Cardiac atrium fibroblast (primary cell): Measurements from ENCODE around the gene CFP. TPM values are rescaled to one million over a fixed set of nuclear protein-coding genes. Genes with fewer than 3 reads are reported as not detected.

Source experiments
- total RNA-seq: library from RNA; depleted of rRNA; stranded (reverse); fragments of >200 nt; gene quantifications from 2 replicates; pipeline ENCODE4 v1.2.3, GENCODE V29; 2015

Gene CFP
- 0.16 and 0.18 TPM in 2 replicates for total RNA-seq

DNA sequence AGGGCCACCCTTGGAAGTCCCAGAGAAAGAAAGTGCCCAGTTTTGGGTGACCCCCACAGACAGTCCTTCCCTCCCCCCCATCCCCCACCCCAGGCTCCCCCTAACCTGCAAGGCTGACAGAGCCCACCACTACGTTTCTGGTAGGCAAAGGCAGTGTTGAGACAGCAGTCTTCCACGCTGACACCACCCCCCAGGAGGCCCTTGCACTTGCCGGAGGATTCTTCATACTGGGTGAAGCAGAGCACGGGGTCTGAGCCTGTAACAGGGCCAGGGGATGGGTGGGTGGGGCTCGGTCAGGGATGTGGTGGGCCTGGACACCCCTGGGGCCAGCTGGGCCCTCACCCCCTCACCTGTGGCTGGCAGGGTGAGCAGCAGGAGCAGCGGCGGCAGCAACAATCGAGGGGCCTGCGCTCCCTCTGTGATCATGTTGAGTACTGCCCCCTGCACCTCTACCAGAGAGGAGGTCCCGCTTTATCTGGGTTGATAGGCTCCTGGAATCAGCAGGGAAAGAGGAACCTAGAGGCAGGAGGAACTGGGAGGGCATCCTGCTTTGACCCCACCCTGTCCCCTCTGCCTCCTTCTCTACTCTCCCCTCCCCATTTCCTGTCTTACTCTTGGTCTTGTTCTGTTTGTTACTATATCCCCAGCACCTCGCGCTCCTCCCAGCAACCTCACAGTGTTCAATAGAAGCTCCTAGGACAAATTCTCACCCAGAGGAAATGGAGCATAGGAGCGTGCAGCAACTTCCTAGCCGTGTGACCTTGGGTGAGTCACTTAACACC lies at the start of gene CFP:
TSS of gene CFP (minus strand) at position 512 of the 782 bp plus-strand sequence. CDS start at position 426, 86 bp downstream.

DNA sequence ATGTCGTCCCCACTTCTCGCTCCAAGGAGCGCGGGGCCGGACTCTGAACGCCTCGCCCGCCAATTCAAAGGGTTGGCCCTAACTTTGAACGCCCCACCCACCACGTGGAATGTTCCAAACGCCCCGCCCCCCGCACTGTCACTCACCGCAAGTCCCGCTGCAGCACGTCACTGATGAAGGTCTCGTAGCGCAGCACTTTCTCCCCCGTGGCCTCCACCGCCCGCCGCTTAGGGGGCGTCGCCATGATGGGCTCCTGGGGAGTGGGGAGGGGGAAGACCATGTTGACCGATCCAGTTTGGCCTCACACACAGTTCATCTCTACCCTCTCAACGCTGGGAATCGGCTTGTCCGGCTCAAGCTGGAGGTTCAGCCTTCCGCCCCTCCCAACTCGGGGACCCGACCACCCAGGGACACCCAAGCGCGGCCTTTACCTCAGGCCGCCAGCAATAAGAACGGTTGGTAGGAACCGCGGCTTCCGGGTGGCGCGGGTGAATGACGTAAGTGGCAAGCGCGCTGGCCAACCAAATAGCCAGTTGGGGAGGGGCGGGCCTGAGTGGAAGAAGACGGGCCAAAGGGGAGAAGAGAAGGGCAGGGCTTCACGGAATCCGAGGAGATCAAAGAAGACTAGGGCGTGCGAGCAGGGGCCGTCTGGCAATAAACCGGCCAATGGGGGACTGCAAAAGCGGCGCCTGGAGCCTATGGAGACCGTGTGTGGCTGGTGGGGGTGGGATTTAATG lies 29.1 kb upstream of the CFP start, which contains the start of gene UXT:
TSS of gene UXT (minus strand) at position 497 of the 737 bp plus-strand sequence. CDS start at position 244, 253 bp downstream.

DNA sequence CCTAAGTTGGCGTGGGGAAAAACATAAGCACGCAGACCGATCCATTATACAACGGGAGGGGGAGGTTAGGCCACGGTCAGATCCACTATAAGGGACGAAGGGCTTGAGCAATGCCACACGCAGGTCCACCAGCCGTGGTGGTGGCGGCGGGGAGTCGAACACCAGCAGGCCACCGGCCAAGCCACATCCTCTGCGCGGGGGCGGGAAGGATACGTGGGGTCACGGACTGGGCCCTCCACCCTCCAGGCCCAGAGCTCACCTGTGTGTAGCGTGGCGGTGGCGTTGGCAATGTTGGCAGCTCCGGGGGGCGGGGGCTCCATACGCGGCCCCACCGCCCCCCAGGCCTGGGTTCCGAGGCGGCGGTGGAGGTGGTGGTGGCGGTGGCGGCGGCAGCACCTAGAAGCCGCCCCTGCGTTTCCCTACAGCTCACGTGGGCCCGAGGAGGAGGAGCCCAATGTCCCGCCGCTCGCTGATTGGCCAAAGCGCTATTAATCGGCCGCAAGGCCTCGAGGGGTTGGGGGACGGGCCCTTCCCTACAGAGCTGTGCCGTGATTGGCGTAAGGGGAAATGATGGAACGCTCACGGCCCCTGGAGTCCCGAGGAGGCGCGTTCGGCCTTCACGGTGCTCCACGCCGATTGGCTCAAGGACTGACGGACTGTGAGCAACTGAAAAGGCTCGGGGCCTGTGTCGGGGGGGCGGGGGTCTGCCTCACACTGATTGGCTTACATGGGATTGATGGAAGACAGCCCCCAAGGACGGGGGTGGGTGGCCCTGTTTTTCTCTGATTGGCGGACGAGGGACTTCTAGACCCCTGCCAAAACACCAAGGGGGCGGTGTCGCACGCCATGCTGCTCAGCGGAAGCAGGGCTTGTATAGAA lies 20.7 kb upstream of the CFP start, which contains the start of gene ELK1:
TSS of gene ELK1 (minus strand) at position 400 of the 879 bp plus-strand sequence. CDS start 9,122 bp downstream, outside the sequence.

DNA sequence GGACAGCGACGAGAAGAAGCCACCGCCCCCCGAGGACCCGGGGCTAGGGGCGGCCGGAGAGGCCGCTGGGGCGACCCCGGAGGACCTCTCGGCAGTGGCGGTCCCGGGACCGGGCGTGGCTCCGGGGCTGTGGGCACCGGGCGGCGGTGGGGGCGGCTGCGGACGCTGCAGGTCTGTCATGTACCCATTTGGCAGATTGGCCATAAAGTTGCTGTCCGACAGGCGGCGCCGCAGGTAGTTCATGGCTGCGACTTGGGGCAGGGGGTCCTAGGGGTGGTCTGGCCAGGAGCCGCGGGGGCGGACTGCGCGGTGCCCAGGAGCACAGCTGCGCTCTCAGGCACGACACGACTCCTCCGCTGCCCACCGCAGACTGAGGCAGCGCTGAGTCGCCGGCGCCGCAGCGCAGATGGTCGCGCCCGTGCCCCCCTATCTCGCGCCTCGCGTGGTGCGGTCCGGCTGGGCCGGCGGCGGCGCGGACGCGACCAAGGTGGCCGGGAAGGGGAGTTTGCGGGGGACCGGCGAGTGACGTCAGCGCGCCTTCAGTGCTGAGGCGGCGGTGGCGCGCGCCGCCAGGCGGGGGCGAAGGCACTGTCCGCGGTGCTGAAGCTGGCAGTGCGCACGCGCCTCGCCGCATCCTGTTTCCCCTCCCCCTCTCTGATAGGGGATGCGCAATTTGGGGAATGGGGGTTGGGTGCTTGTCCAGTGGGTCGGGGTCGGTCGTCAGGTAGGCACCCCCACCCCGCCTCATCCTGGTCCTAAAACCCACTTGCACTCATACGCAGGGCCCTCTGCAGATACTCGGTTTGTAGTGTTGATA lies 10.0 kb downstream of the CFP start, which contains the start of gene SYN1:
TSS of gene SYN1 (minus strand) at position 372 of the 817 bp plus-strand sequence. CDS start at position 243, 129 bp downstream.

DNA sequence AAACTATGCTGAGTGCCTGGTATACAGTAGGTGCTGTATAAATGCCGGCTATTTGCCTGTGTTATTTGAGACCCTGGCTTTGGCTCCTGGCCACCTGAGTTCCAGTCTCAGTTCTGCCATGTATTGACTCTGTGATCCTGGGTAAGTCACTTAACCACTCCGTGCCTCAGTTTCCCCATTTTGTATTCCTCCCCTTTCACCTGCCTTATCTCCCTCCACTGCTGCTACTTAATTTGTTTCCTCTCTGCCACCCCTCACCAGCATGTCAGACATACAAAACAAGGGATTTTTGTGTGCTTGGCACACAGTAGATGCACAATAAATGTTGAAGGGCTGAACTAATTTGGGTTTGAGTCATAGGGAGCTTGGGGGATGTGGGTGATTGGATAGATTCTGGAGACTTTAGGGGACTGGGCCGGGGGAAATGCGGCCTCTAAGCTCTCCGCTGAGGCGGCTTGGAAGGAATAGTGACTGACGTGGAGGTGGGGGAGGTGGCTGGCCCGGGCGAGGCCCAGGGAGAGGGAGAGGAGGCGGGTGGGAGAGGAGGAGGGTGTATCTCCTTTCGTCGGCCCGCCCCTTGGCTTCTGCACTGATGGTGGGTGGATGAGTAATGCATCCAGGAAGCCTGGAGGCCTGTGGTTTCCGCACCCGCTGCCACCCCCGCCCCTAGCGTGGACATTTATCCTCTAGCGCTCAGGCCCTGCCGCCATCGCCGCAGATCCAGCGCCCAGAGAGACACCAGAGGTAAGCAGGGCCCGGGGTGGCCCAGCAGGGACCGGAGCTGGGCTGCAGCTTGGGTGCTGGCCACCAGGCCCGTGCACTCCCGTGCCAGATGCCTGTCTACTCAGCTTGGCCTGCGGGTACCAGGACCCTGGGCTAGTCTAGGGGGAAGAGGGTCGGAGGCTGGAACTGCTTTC lies 47.7 kb downstream of the CFP start, which contains the start of gene TIMP1:
TSS of gene TIMP1 (plus strand) at position 706 of the 917 bp plus-strand sequence. CDS start 980 bp downstream, outside the sequence.

Other genes starting within 250 kb of the CFP start
- gene ZNF41, start 146.7 kb downstream of the CFP start, total RNA-seq = 3.8 and 5.0 TPM in 2 replicates
- gene ARAF, start 68.7 kb downstream of the CFP start, total RNA-seq = 27.1 and 36.8 TPM in 2 replicates
- 3,060 and 5,330 TPM in 2 replicates for gene TIMP1, start 47.5 kb downstream of the CFP start, total RNA-seq
- gene SYN1, start 10.1 kb downstream of the CFP start, total RNA-seq = 3.6 and 13.9 TPM in 2 replicates
- gene ELK1, start 20.6 kb upstream of the CFP start, total RNA-seq = 33.9 and 41.5 TPM in 2 replicates
- 123 and 135 TPM in 2 replicates for gene UXT, start 29.2 kb upstream of the CFP start, total RNA-seq
- 3.1 and 3.6 TPM in 2 replicates for gene ZNF81, start 207.0 kb upstream of the CFP start, total RNA-seq